Stimulated activated CD8-positive, alpha-beta memory T cell treated with anti-CD3 and anti-CD28 coated beads, Interleukin-2, amount 100 ng/mL, for 1 hour (primary cell): ENCODE data around the gene CD47.

ENCODE experiments used
- DNase-seq, 2 donors: peaks; one replicate each; pipeline ENCODE4 v3.0.0-alpha.2; 2020; ENCODE audit warnings: low read depth in 2 of 2

The CD47 gene

DNA sequence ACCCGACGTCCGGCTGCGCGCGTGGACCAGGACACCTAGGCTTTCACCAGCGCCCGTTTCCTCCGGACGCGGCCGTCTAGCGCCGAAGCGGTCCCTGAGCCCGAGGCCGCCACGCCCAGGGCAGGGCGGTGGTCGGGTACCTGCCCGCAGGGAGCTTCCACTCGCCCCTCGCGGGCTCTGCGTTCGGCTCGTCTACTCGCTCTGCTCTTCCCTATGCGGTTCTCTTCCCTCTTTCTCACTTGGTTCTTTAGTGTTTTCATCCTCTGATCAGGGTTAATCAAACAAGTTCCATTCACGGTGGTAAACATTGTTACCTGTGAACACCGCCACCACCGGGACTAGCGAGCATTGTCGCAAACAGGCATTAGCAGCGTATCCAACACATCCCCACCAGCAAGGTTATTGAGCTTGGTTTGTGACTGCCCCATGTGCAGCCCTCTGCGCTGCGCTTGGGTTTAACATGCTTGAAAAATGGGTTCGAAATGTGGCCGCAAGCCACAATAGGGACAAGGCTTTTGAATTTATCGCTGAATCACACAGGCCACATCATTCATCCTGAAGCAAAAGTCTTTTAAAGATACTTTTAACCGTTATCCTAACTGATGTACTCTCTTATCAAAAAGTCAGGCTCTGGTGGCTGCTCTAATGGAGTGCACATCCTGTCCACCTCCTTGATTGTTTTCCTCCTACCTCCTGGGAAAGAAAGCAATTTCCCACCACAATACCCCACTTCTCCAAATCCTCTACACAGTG is 843 bp upstream of the CD47 start:
- peak in 1 of 2 donors; percentile 14 for DNase-seq

DNA sequence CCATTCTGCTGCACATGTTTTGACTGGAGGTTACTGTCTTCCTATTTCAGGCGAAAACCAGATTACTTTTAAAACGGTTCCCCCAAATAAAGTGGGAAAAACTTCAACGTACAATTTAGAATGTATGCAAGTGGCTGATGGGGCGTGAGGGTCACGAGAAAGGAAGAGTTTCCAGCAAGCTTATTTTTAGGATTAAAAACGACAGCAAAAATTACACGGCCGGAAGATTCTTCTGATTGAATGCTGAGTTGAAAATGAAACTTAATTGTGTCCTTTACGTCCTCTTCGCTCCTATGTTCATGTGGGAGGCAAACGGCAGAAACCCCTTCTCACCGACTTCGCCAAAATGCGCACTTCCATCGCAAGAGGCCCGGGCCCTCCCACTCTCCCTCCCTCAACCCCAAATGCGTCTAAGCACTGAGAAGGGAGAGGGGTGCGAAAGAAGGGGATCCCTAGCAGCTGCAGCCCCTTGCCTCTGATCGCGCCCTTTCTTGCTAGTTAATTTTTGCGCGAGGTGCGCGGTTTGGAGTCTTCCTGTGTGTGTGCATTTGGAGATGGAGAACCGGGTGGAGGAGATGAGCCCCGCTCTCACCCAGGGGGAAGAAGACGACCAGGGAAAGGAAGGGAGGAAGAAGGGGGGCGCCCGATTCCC is 656 bp downstream of the CD47 start:
- peak in 1 of 2 donors; percentile 19 for DNase-seq

- no peak for DNase-seq
Observed at GRCh38 chr3:108089579-108089978, 1.3 kb downstream of the CD47 start.

DNA sequence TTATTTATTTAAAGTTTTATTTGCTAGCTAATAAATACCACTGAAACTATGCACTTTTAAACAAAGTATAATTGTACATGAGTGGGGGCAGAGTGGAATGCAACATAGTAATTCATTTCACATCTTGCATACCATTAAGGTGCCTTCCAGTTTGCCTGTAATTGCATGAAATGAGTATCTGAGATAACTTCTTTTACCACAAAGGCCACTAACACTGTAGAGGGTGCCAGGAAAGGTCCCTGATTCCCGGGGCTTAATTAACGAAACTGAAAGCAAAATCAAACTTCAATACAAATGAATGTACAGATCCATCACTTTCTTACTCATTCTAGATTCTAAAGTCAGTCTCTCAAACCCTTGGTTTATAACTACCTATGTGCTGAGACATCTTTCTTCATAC is 2.1 kb downstream of the CD47 start:
- no peak for DNase-seq

GRCh38 chr3:108088146-108088545 is 2.7 kb downstream of the CD47 start:
- DNase-seq = no peak

GRCh38 chr3:108086653-108087052 is 4.2 kb downstream of the CD47 start:
- DNase-seq = no peak

DNA sequence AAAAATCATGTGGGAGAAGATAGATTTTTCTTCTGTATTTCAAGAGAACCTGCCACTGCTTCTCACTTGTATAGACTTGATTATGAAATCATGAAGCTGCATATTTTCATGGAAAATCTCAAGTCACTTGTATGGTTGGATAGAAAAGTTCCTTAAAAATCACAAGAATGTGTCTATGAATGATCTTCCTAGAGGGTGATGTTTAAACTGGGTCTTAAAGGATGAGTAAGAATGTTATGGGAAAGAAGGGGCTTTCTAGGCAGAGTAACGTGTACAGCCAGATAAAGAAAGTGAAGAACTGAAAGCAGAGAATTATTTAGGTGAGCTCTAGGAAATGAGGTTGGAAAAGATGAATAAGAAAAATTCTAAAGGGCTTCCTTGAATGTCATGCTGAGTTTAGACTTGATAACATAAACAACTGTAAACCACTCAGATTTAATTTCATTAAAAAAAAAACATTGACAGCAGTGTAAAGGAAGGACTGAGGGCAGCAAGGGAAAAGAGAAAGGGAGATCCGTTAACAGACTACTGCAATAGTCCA is 5.0 kb downstream of the CD47 start:
- no peak for DNase-seq

DNA sequence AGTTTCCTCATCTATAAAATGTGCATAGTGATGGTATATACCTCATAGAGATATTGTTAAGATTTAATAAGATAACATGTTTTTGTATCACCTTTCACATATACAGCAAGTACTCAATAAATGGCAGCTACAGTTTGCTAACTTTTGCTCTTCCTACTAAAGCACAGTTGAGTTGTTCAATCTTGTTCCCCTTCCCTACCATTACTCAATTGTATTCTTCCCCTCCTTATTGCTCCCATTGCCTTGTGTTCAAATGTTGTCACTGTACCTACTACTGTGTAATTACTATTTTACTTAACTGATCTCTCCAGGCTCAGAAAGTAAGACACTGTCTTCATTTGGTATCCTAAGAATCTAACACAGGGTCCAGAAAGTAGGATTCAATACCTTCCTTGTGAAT is 5.5 kb downstream of the CD47 start:
- no peak for DNase-seq

- DNase-seq = no peak
Observed at GRCh38 chr3:108079877-108080276, 11.0 kb downstream of the CD47 start.

GRCh38 chr3:108079043-108079442 is 11.8 kb downstream of the CD47 start:
- no peak for DNase-seq

- DNase-seq = no peak
Observed at GRCh38 chr3:108076564-108076963, 14.3 kb downstream of the CD47 start.

GRCh38 chr3:108073764-108074431 is 16.9 kb downstream of the CD47 start:
- no peak for DNase-seq

- no peak for DNase-seq
Observed at GRCh38 chr3:108071368-108071767, 19.5 kb downstream of the CD47 start.

- no peak for DNase-seq
Observed at GRCh38 chr3:108070356-108070755, 20.5 kb downstream of the CD47 start.

DNA sequence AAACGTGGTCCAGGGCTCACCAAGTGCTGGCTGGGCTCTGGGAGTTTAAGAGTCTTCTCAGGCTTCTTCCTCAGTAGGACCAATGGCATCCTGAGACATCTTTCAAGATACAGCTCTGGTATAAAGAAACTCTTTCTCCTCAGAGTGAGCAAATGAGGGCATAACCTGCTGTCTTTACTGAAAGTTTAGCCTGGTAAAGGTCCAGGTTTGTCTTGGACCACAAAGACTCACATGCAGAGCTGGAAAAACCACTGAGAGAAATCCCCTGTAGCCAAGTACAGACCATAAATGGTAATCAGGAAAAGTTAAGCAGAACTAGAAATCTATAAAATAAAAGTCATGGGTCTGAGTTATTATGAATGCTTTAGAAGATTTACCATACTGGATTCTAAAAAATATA is 23.1 kb downstream of the CD47 start:
- DNase-seq = no peak

- DNase-seq = no peak
Observed at GRCh38 chr3:108065096-108065495, 25.7 kb downstream of the CD47 start.

DNA sequence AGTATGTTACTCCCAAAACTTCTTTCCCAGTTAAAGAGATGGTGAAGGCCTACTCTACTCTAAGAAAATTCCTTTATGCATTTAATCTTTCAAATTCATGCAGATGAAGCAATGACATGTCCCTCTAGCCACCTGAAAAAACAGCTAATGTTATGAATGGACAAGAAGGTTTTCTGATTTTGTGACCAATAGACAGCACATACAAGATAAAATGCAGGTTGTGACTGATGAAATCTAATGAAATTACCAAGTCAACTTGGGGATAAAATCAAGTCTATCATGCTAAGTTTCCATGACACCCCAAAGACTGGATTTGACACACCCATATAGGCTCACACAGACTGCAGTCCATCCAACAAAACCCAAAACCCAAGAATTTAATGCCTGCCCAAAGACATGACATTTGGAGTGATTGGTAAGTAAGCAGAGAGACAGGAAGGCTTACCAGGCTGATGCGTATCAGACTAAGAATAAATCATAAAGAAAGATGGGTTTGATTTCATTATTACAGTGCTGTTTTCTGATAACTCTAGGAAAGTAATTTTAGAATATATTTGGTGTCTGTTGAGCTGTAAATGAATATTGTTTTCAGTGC is 26.4 kb downstream of the CD47 start:
- DNase-seq = no peak

GRCh38 chr3:108062051-108062450 is 28.8 kb downstream of the CD47 start:
- no peak for DNase-seq

- DNase-seq = no peak
Observed at GRCh38 chr3:108060331-108060730, 30.5 kb downstream of the CD47 start.

GRCh38 chr3:108055931-108056330 is 34.9 kb downstream of the CD47 start:
- no peak for DNase-seq

DNA sequence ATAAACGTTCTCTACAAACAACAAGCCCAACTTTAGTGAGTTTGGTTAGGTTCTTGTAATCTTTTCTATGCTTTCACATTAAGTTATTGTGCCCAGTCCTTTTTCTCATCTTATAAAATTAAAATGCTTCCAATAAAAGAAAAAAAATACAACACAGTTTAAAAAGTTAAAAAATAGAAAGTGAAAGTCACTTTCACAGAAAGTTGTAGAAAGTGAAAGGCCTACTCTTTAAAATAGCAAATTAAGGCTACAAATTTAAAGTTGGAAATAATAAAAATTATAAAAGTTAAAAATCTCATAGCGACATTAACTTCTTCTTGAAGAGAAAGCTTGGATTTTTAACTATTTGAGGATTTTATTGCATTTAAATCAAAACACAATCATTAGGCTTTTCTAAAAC is 35.9 kb downstream of the CD47 start:
- no peak for DNase-seq

- no peak for DNase-seq
Observed at GRCh38 chr3:108053483-108053882, 37.3 kb downstream of the CD47 start.
